ENCODE results near the gene STX5. TPM values are rescaled to one million over a fixed set of nuclear protein-coding genes. Genes with fewer than 3 reads are reported as not detected.

STX5 gene
- total and polyA plus RNA-seq, 9 of the 15 experiments (the other 6 are each of a cell fraction or from before 2014, with no cell fraction given) = 2.8 to 28.6 (median 23.7) TPM

DNA sequence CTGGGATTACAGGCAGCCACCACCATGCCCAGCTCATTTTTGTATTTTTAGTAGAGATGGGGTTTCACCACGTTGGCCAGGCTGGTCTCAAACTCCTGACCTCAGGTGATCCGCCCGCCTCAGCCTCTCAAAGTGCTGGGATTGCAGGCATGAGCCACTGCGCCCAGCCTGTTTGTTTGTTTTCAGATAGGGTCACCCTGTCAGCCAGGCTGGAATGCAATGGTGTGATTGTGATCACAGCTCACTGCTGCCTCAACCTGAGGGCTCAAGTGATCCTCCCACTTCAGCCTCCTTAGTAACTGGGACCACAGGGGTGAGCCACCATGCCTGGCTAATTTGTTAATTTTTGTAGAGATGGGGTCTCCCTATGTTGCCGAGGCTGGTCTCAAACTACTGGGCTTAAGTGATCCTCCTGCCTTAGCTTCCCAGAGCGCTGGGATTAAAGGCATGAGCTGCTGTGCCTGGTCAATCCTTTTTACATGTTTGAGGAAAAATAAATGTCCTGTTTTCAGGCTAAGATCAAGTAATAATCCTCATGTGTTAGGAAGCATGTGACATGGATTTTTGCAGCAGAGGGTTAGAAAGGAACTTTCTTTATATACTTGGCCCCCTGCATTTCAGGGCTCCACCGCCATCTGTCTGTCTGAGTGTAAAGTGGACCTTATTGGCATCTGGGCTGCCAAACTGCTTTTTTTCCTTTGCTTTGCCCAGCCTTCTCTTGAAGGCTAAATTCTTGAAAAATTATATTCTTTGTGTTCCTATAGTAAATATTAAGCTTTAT lies 44.0 kb upstream of the STX5 start:
- H4K20me1 ChIP-seq (replicated peaks; ENCODE audit: control insufficient read depth, insufficient read depth, low read length) = peaks cover 14% of the 10 kb centered on the region
- POLR2A ChIA-PET = interaction anchor here (0.7 to 7.2 kb wide), 9 partner anchors 8 to 211 kb away, joined by 3 to 66 read pairs (median 9); partner anchors contain the start of genes C11orf98 and CSKMT
- peaks cover 87% of the 10 kb centered on the region for H3K36me3 ChIP-seq (ENCODE audit: control insufficient read depth, insufficient read depth, low read length)
- CTCF ChIA-PET (ENCODE audit: low intra/inter-chr PET ratio) = interaction anchor here (0.6 to 0.7 kb wide), 2 partner anchors 143 to 498 kb away, joined by 3 read pairs; no protein-coding TSS in a partner anchor
- TF ChIP-seq RCOR1 (IDR thresholded peaks at IDR 0.05; ENCODE audit: borderline replicate concordance in 1 of 2, low read depth in 2 of 2, low read length in 2 of 2) (peak in 1 of 2 experiments; percentile 10; a peak in 1 of 4 replicates), ARID1B (IDR thresholded peaks at IDR 0.05) (0 out of 2 replicates have a peak, but pooled peaks have one; percentile 15), HOXB6 (CRISPR knock-in tag; IDR thresholded peaks at IDR 0.05; ENCODE audit: borderline replicate concordance) (no peak), TEAD4 (IDR thresholded peaks at IDR 0.05; ENCODE audit: low read length) (0 out of 2 replicates have a peak, but pooled peaks have one; percentile 17), TEAD4 (CRISPR knock-in tag; IDR thresholded peaks at IDR 0.05; ENCODE audit: borderline replicate concordance) (no peak)
- TF ChIP-seq, protein P1, sequence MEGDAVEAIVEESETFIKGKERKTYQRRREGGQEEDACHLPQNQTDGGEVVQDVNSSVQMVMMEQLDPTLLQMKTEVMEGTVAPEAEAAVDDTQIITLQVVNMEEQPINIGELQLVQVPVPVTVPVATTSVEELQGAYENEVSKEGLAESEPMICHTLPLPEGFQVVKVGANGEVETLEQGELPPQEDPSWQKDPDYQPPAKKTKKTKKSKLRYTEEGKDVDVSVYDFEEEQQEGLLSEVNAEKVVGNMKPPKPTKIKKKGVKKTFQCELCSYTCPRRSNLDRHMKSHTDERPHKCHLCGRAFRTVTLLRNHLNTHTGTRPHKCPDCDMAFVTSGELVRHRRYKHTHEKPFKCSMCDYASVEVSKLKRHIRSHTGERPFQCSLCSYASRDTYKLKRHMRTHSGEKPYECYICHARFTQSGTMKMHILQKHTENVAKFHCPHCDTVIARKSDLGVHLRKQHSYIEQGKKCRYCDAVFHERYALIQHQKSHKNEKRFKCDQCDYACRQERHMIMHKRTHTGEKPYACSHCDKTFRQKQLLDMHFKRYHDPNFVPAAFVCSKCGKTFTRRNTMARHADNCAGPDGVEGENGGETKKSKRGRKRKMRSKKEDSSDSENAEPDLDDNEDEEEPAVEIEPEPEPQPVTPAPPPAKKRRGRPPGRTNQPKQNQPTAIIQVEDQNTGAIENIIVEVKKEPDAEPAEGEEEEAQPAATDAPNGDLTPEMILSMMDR (IDR thresholded peaks at IDR 0.05 in 2 of 3, conservative IDR thresholded peaks at IDR 0.05 in 1 of 3; ENCODE audit: insufficient read depth in 2 of 3, low read depth in 1 of 3, low read length in 3 of 3) = peak in 1 of 3 experiments; percentile 17; a peak in 1 of 6 replicates
- no peak overlapping the region for H3K4me2 ChIP-seq (ENCODE audit: insufficient read depth, low read length)
- no peak overlapping the region for H2AFZ ChIP-seq (ENCODE audit: low read depth, low read length)
- BruUV-seq (replicated peaks) = no TSS peak
- peaks cover 77% of the 10 kb centered on the region for H3K79me2 ChIP-seq (ENCODE audit: control insufficient read depth, insufficient read depth, low read length)
- ATAC-seq (no peak), FAIRE-seq (no peak), DNase-seq (ENCODE audit: extremely low read depth in 1 of 4, low spot score in 3 of 4) (no peak)
- peak overlapping the region; percentile 50; the same call in 1 of the 3 replicates for H3K27ac ChIP-seq (ENCODE audit: extremely low read depth, low read depth, low read length)
- intact Hi-C loops (cut with micrococcal nuclease) = no loop called here
- no peak overlapping the region for H3K9ac ChIP-seq (ENCODE audit: insufficient read depth in 1 of 2, low read depth in 2 of 2, low read length in 2 of 2)
- H3K4me3 ChIP-seq = no peak overlapping the region
- H3K9me3 ChIP-seq (replicated peaks; ENCODE audit: control insufficient read depth, insufficient read depth, low read depth, low read length) = no peaks in the 10 kb centered on the region
- no peaks in the 10 kb centered on the region for H3K9me1 ChIP-seq (ENCODE audit: control insufficient read depth, insufficient read depth, low read length)
- H3K27me3 ChIP-seq (ENCODE audit: control insufficient read depth in 2 of 2, insufficient read depth in 2 of 2, low read length in 2 of 2) = no peaks in the 10 kb centered on the region
- in situ Hi-C loops (cut with MboI) = no loop called here
- peaks cover 32 to 36% of the 10 kb centered on the region in 2 experiments for H3K4me1 ChIP-seq (replicated peaks in 1 of 2; ENCODE audit: control insufficient read depth in 2 of 2, insufficient read depth in 2 of 2, low read length in 2 of 2)
- WGBS (ENCODE audit: insufficient coverage, low coverage, missing lambda C conversion rate) = 86% methylated on average over 5 of the region's 7 CpGs

Data from K562 (cell line).